ENCODE results near the gene IGHMBP2. TPM values are rescaled to one million over a fixed set of nuclear protein-coding genes. Genes with fewer than 3 reads are reported as not detected.

Gene IGHMBP2
- total RNA-seq, 1 donor from 2014 or later: 10.3 TPM

DNA sequence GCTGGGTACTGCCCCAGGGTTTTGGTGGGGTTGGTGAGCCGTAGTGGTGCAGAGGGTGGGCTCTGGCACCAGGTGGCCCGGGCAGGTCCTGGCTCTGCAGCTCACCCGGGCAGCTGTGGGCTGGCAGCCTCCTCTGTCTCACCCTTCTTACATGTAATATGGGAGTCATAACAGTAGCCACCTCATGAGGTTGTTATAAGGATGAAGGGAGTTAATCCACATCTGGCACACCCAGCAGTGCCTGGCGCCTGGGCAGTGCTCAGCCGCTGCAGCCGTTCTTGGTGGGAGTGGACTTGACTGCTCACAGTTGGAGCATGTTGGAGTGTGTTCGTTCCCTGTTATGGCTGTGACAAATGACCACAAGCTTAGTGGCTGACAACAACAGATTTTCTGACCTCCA lies 28.7 kb downstream of the IGHMBP2 start:
- no peak overlapping the region for H3K4me3 ChIP-seq (ENCODE audit: low read depth, low read length)
- no peak for DNase-seq (ENCODE audit: low read depth)
- TF ChIP-seq, protein P1, sequence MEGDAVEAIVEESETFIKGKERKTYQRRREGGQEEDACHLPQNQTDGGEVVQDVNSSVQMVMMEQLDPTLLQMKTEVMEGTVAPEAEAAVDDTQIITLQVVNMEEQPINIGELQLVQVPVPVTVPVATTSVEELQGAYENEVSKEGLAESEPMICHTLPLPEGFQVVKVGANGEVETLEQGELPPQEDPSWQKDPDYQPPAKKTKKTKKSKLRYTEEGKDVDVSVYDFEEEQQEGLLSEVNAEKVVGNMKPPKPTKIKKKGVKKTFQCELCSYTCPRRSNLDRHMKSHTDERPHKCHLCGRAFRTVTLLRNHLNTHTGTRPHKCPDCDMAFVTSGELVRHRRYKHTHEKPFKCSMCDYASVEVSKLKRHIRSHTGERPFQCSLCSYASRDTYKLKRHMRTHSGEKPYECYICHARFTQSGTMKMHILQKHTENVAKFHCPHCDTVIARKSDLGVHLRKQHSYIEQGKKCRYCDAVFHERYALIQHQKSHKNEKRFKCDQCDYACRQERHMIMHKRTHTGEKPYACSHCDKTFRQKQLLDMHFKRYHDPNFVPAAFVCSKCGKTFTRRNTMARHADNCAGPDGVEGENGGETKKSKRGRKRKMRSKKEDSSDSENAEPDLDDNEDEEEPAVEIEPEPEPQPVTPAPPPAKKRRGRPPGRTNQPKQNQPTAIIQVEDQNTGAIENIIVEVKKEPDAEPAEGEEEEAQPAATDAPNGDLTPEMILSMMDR (conservative IDR thresholded peaks at IDR 0.05; ENCODE audit: low read depth, low read length): no peak

DNA sequence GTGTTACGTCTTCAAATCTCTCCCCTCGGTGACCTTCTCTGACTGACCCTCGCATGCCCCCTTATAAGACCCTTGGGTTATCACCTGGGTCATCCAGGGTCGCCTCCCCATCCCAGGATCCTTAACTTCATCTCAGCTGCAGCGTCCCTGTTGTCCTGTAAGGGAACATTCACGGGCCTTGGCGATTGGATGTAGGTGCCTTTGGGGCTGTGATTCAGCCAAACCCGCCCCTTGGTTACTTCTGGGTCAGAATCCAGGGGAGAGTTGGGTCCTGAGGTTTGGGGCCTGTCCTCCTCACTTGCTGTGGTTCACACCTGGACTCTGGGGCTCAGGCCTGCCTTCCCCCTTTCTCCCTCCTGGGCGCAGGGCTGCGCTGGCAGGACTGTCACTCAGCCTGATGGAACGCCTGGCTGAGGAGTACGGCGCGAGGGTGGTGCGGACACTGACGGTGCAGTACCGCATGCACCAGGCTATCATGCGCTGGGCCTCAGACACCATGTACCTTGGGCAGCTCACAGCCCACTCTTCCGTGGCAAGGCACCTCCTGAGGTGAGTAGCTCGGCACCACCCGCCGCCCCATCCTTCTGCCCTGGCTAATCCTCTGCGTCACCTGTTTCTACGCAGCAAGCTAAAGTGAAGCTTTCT lies 29.4 kb downstream of the IGHMBP2 start:
- H3K4me3 ChIP-seq (ENCODE audit: low read depth, low read length): no peak overlapping the region
- TF ChIP-seq, protein P1 (conservative IDR thresholded peaks at IDR 0.05; ENCODE audit: low read depth, low read length): no peak
- no peak for DNase-seq (ENCODE audit: low read depth)

DNA sequence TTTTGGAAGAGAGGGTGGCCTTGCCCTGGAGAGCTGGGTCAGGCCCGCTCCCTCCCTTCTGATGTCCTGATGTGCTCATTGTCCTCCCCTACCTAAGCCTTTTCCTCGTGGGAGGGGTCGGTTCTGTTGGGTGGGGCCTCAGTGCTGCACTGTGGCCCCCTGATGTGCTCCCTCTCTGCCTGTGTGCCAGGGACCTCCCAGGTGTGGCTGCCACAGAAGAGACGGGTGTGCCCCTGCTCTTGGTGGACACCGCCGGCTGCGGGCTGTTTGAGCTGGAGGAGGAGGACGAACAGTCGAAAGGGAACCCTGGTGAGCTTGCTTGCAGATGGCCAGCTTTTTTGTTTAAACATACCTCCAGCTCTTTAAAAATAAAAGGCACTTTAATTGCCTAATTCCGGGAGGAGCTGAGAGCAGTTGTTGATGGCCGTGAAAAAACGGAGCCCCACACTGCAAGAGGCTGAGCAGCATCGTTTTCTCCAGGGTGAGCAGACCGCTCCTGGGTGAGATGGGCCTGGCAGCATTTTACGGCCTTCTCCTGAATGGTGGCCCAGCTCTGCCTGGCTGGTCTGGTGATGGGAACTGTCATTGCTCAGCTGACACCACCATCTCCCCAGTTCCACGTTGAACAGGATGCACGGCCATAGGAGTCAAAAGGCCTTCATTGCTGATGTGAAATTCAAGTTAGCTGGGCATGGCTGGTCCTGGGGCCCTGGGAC lies 30.1 kb downstream of the IGHMBP2 start:
- TF ChIP-seq, protein P1 (conservative IDR thresholded peaks at IDR 0.05; ENCODE audit: low read depth, low read length): no peak
- no peak overlapping the region for H3K4me3 ChIP-seq (ENCODE audit: low read depth, low read length)
- DNase-seq (ENCODE audit: low read depth): no peak

DNA sequence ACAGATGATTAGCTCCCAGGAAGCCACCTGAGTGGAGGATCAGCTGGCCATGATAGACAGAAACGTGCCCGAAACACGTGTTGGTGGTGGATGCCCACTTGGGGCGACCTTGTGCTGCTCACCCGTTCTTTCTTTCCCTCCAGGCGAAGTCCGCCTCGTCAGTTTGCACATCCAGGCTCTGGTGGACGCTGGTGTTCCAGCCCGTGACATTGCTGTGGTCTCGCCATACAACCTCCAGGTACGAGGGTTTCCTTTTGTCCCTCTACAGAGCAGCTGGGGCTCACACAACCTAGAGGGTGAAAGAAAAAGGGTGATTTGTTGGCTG lies 30.6 kb downstream of the IGHMBP2 start:
- H3K4me3 ChIP-seq (ENCODE audit: low read depth, low read length): no peak overlapping the region
- TF ChIP-seq, protein P1 (conservative IDR thresholded peaks at IDR 0.05; ENCODE audit: low read depth, low read length): no peak
- no peak for DNase-seq (ENCODE audit: low read depth)

DNA sequence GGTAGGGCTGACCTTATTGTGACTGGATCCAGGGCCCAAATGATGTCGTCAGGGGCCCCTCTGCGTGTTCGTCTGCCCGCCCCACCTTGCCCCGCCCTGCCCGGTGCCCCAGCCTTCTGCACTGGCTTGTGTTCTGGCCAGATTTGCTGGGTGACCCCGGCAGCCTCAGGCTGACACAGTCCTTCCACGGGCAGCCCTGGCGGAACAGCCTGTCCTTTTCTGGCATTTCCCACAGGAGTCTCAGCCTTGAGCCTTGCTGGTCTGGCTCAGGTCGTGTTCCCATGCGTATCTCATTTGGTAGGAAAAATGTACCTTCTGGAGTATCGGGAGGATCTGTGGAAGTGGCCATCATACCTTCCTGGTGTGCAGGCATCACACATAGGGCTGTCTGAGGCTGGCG lies 31.0 kb downstream of the IGHMBP2 start:
- no peak overlapping the region for H3K4me3 ChIP-seq (ENCODE audit: low read depth, low read length)
- TF ChIP-seq, protein P1 (conservative IDR thresholded peaks at IDR 0.05; ENCODE audit: low read depth, low read length): no peak
- no peak for DNase-seq (ENCODE audit: low read depth)

DNA sequence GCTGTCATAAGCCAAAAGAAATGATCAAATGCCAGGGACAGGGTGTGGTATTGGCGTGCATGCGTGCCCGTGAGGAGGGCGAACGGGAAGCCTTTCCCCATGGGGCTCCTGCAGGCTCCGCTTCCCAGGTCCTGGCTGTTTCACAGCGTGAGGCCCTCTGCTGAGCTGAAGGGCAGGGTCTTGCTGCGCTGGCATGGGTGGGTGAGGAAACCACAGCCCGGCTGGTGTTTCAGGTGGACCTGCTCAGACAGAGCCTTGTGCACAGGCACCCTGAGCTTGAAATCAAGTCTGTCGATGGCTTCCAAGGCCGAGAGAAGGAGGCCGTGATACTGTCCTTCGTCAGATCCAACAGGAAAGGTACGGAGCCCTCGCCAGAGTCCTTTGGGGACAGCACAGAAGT lies 31.4 kb downstream of the IGHMBP2 start:
- no peak overlapping the region for H3K4me3 ChIP-seq (ENCODE audit: low read depth, low read length)
- TF ChIP-seq, protein P1 (conservative IDR thresholded peaks at IDR 0.05; ENCODE audit: low read depth, low read length): no peak
- no peak for DNase-seq (ENCODE audit: low read depth)

Measured in epithelial cell of proximal tubule (primary cell).